ENCODE results near the gene ARID1A. TPM values are rescaled to one million over a fixed set of nuclear protein-coding genes. Genes with fewer than 3 reads are reported as not detected.
A peak's percentile ranks its signal among the peaks of the same experiment; 100 is the strongest.

The ARID1A gene
- total and polyA plus RNA-seq, 9 of the 15 experiments (the other 6 are each of a cell fraction or from before 2014, with no cell fraction given), result 8.3 to 88.3 (median 22.5) TPM

GRCh38 chr1:26723013-26723991 is 27.5 kb downstream of the ARID1A start (continued):
- TF ChIP-seq, protein P1, sequence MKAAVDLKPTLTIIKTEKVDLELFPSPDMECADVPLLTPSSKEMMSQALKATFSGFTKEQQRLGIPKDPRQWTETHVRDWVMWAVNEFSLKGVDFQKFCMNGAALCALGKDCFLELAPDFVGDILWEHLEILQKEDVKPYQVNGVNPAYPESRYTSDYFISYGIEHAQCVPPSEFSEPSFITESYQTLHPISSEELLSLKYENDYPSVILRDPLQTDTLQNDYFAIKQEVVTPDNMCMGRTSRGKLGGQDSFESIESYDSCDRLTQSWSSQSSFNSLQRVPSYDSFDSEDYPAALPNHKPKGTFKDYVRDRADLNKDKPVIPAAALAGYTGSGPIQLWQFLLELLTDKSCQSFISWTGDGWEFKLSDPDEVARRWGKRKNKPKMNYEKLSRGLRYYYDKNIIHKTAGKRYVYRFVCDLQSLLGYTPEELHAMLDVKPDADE (conservative IDR thresholded peaks at IDR 0.05; ENCODE audit: control insufficient read depth, low read depth, low read length), result peak; percentile 92
- TF ChIP-seq MEIS2 (IDR thresholded peaks at IDR 0.05; ENCODE audit: partially characterized antibody), result peak; percentile 32
- no peak for TF ChIP-seq RBM22 (IDR thresholded peaks at IDR 0.05; ENCODE audit: low read depth, low read length, poor library complexity, severe bottlenecking)
- TF ChIP-seq ATF1 (CRISPR knock-in tag; IDR thresholded peaks at IDR 0.05), result no peak
- peak; percentile 80 for TF ChIP-seq ATF1 (tag; IDR thresholded peaks at IDR 0.05)
- TF ChIP-seq USF2 (CRISPR knock-in tag; IDR thresholded peaks at IDR 0.05), result peak; percentile 90
- peak; percentile 74 for TF ChIP-seq GATA2 (CRISPR knock-in tag; IDR thresholded peaks at IDR 0.05)
- TF ChIP-seq LEF1 (IDR thresholded peaks at IDR 0.05), result 0 out of 2 replicates have a peak, but pooled peaks have one; percentile 26
- TF ChIP-seq HIVEP1 (CRISPR knock-in tag; IDR thresholded peaks at IDR 0.05), result no peak
- no peak for TF ChIP-seq CHCHD3 (CRISPR knock-in tag; IDR thresholded peaks at IDR 0.05)
- TF ChIP-seq MAX (CRISPR knock-in tag; IDR thresholded peaks at IDR 0.05), result peak; percentile 97
- peak; percentile 28 to 72; a peak in 2 of 4 replicates for TF ChIP-seq ARNT (IDR thresholded peaks at IDR 0.05)
- TF ChIP-seq, protein P2, sequence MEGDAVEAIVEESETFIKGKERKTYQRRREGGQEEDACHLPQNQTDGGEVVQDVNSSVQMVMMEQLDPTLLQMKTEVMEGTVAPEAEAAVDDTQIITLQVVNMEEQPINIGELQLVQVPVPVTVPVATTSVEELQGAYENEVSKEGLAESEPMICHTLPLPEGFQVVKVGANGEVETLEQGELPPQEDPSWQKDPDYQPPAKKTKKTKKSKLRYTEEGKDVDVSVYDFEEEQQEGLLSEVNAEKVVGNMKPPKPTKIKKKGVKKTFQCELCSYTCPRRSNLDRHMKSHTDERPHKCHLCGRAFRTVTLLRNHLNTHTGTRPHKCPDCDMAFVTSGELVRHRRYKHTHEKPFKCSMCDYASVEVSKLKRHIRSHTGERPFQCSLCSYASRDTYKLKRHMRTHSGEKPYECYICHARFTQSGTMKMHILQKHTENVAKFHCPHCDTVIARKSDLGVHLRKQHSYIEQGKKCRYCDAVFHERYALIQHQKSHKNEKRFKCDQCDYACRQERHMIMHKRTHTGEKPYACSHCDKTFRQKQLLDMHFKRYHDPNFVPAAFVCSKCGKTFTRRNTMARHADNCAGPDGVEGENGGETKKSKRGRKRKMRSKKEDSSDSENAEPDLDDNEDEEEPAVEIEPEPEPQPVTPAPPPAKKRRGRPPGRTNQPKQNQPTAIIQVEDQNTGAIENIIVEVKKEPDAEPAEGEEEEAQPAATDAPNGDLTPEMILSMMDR (IDR thresholded peaks at IDR 0.05 in 2 of 3, conservative IDR thresholded peaks at IDR 0.05 in 1 of 3; ENCODE audit: insufficient read depth in 2 of 3, low read depth in 1 of 3, low read length in 3 of 3), result peak; percentile 5 to 31 (median 10); a peak in 2 of 6 replicates
- TF ChIP-seq ZNF263 (CRISPR knock-in tag; IDR thresholded peaks at IDR 0.05; ENCODE audit: borderline replicate concordance), result peak; percentile 34; the same call in 1 of the 2 replicates
- TF ChIP-seq ZNF165 (CRISPR knock-in tag; IDR thresholded peaks at IDR 0.05; ENCODE audit: borderline replicate concordance), result no peak
- no peak for TF ChIP-seq SRSF9 (IDR thresholded peaks at IDR 0.05; ENCODE audit: borderline replicate concordance, low read depth, low read length)
- peak; percentile 77 for TF ChIP-seq TAL1 (IDR thresholded peaks at IDR 0.05)
- peak; percentile 69; the same call in 1 of the 2 replicates for TF ChIP-seq EP300 (IDR thresholded peaks at IDR 0.05; ENCODE audit: low read length)
- TF ChIP-seq SRSF7 (optimal IDR thresholded peaks at IDR 0.05; ENCODE audit: low read depth, low read length), result no peak
- no peak for TF ChIP-seq NFXL1 (CRISPR knock-in tag; IDR thresholded peaks at IDR 0.05)
- peak; percentile 43 to 48; a peak in 2 of 4 replicates for TF ChIP-seq TBL1XR1 (IDR thresholded peaks at IDR 0.05; ENCODE audit: low read length in 2 of 2)
- TF ChIP-seq HDAC3 (IDR thresholded peaks at IDR 0.05; ENCODE audit: borderline replicate concordance, partially characterized antibody), result peak; percentile 49
- no peak for TF ChIP-seq ZNF311 (CRISPR knock-in tag; IDR thresholded peaks at IDR 0.05)
- peak; percentile 82 for TF ChIP-seq BHLHE40 (IDR thresholded peaks at IDR 0.05; ENCODE audit: low read length)
- TF ChIP-seq MTA3 (IDR thresholded peaks at IDR 0.05; ENCODE audit: borderline replicate concordance), result peak; percentile 72; the same call in 1 of the 2 replicates

All from K562 (cell line).